Astrocyte (in vitro differentiated cells and primary cell): ENCODE data around the gene PVALEF.

Experiments used
- EZH2 ChIP-seq: IDR thresholded peaks from 2 replicates; pipeline ENCODE4 v1.6.1; 2012; ENCODE audit warnings: mild to moderate bottlenecking, low read length, inconsistent platforms; ENCODE audit not compliant: insufficient read depth
- TF ChIP-seq, protein P1 (sequence below): IDR thresholded peaks from 2 replicates; pipeline ENCODE4 v1.5.1; 2011; ENCODE audit warnings: low read depth, mild to moderate bottlenecking, inconsistent platforms, low read length, moderate library complexity; ENCODE audit not compliant: insufficient read depth

DNA sequence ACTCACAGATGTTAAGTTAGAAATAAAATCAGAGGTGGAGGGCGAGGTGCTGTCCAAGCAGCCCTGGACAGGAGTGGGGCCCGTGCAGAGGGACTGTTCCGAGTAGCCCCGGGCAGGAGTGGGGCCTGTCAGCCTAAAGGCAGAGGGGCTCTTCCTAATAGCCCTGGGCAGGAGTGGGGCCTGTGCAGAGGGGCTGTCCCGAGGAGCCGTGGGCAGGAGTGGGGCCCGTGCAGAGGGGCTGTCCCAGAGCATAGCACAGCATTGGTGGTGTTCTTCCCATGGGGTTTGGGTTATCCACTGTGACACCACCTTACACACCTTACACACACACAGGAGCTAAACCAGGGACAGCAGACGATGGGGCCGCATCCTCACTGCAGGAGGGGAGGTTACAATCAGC lies 47.1 kb downstream of the PVALEF start:
- TF ChIP-seq, protein P1, sequence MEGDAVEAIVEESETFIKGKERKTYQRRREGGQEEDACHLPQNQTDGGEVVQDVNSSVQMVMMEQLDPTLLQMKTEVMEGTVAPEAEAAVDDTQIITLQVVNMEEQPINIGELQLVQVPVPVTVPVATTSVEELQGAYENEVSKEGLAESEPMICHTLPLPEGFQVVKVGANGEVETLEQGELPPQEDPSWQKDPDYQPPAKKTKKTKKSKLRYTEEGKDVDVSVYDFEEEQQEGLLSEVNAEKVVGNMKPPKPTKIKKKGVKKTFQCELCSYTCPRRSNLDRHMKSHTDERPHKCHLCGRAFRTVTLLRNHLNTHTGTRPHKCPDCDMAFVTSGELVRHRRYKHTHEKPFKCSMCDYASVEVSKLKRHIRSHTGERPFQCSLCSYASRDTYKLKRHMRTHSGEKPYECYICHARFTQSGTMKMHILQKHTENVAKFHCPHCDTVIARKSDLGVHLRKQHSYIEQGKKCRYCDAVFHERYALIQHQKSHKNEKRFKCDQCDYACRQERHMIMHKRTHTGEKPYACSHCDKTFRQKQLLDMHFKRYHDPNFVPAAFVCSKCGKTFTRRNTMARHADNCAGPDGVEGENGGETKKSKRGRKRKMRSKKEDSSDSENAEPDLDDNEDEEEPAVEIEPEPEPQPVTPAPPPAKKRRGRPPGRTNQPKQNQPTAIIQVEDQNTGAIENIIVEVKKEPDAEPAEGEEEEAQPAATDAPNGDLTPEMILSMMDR: no peak
- TF ChIP-seq EZH2: no peak
